Stimulated activated CD4-positive, alpha-beta T cell treated with anti-CD3 and anti-CD28 coated beads, Interleukin-4, amount 100 ng/mL, for 24 hours (primary cell): ENCODE measurements around the gene ZMYND8.
"Not testable (repeated sequence)": the region's sequence is repeated elsewhere in the genome, so short reads cannot be mapped to it uniquely, and the experiment has no call there.

Source experiments
- DNase-seq: peaks from one replicate; pipeline ENCODE4 v3.0.0-alpha.2; 2020

Gene ZMYND8

GRCh38 chr20:47309806-47310426 is 46.6 kb downstream of the ZMYND8 start:
- DNase-seq: no peak

- DNase-seq: no peak
Observed at GRCh38 chr20:47309394-47309793, 47.1 kb downstream of the ZMYND8 start.

GRCh38 chr20:47307569-47307968 is 48.9 kb downstream of the ZMYND8 start:
- not testable (repeated sequence) for DNase-seq

GRCh38 chr20:47306755-47307370 is 49.6 kb downstream of the ZMYND8 start:
- no peak for DNase-seq

- DNase-seq: no peak
Observed at GRCh38 chr20:47306095-47306494, 50.4 kb downstream of the ZMYND8 start.

- no peak for DNase-seq
Observed at GRCh38 chr20:47305667-47306066, 50.8 kb downstream of the ZMYND8 start.

GRCh38 chr20:47304287-47304686 is 52.2 kb downstream of the ZMYND8 start:
- no peak for DNase-seq

- DNase-seq: no peak
Observed at GRCh38 chr20:47303736-47304135, 52.8 kb downstream of the ZMYND8 start.

GRCh38 chr20:47300071-47300470 is 56.4 kb downstream of the ZMYND8 start:
- DNase-seq: no peak

- no peak for DNase-seq
Observed at GRCh38 chr20:47298624-47299023, 57.9 kb downstream of the ZMYND8 start.

GRCh38 chr20:47297746-47298145 is 58.8 kb downstream of the ZMYND8 start:
- no peak for DNase-seq

GRCh38 chr20:47296950-47297349 is 59.5 kb downstream of the ZMYND8 start:
- no peak for DNase-seq

GRCh38 chr20:47295921-47296426 is 60.5 kb downstream of the ZMYND8 start:
- DNase-seq: no peak

- DNase-seq: no peak
Observed at GRCh38 chr20:47295129-47295813, 61.2 kb downstream of the ZMYND8 start.

GRCh38 chr20:47293631-47294030 is 62.9 kb downstream of the ZMYND8 start:
- DNase-seq: no peak

GRCh38 chr20:47292581-47292980 is 63.9 kb downstream of the ZMYND8 start:
- DNase-seq: no peak

- DNase-seq: no peak
Observed at GRCh38 chr20:47290666-47291430, 65.7 kb downstream of the ZMYND8 start.

- DNase-seq: no peak
Observed at GRCh38 chr20:47290008-47290407, 66.5 kb downstream of the ZMYND8 start.

- no peak for DNase-seq
Observed at GRCh38 chr20:47289096-47289495, 67.4 kb downstream of the ZMYND8 start.

- not testable (repeated sequence) for DNase-seq
Observed at GRCh38 chr20:47288530-47288929, 68.0 kb downstream of the ZMYND8 start.

- DNase-seq: no peak
Observed at GRCh38 chr20:47287609-47288144, 68.8 kb downstream of the ZMYND8 start.

GRCh38 chr20:47286681-47287080 is 69.8 kb downstream of the ZMYND8 start:
- DNase-seq: no peak

- DNase-seq: no peak
Observed at GRCh38 chr20:47285189-47285588, 71.3 kb downstream of the ZMYND8 start.
